Measurements from ENCODE around the gene CDRT4.

Gene CDRT4

GRCh38 chr17:15405058-15405415, 62.4 kb downstream of the CDRT4 start:
- no peaks in the 10 kb centered on the region for H3K4me1 ChIP-seq (ENCODE audit: control insufficient read depth, low read length)
- H3K79me2 ChIP-seq (ENCODE audit: control insufficient read depth, low read length), result no peaks in the 10 kb centered on the region
- H4K20me1 ChIP-seq (ENCODE audit: control insufficient read depth, insufficient read depth, low read depth, low read length), result no peaks in the 10 kb centered on the region
- no peaks in the 10 kb centered on the region for H3K9me2 ChIP-seq (replicated peaks; ENCODE audit: control insufficient read depth, low read length)
- H3K27ac ChIP-seq (ENCODE audit: low read depth, low read length), result no peak overlapping the region
- no peaks in the 10 kb centered on the region for H3K27me3 ChIP-seq (ENCODE audit: control insufficient read depth, low read length)
- no peak overlapping the region for H3K4me3 ChIP-seq (ENCODE audit: low read length)
- no peaks in the 10 kb centered on the region for H3K36me3 ChIP-seq (ENCODE audit: control insufficient read depth, low read length)
- H3K4me2 ChIP-seq (ENCODE audit: low read length), result no peak overlapping the region
- H3K9me3 ChIP-seq (ENCODE audit: control insufficient read depth, insufficient read depth, low read length), result no peaks in the 10 kb centered on the region
- H3F3A ChIP-seq (ENCODE audit: control insufficient read depth, insufficient read depth), result no peaks in the 10 kb centered on the region
- TF ChIP-seq CTCF (IDR thresholded peaks at IDR 0.05; ENCODE audit: low read depth, low read length, poor library complexity, severe bottlenecking) (no peak), EZH2phosphoT487 (IDR thresholded peaks at IDR 0.05; ENCODE audit: borderline replicate concordance, low read length) (no peak)

- Histone ChIP-seq H4K20me1 (ENCODE audit: control insufficient read depth, insufficient read depth, low read depth, low read length) (no peaks in the 10 kb centered on the region), H3K4me1 (ENCODE audit: control insufficient read depth, low read length) (no peaks in the 10 kb centered on the region), H3K79me2 (ENCODE audit: control insufficient read depth, low read length) (no peaks in the 10 kb centered on the region), H3K4me2 (ENCODE audit: low read length) (no peak overlapping the region), H3K4me3 (ENCODE audit: low read length) (no peak overlapping the region), H3K27me3 (ENCODE audit: control insufficient read depth, low read length) (no peaks in the 10 kb centered on the region), H3F3A (ENCODE audit: control insufficient read depth, insufficient read depth) (no peaks in the 10 kb centered on the region), H3K27ac (ENCODE audit: low read depth, low read length) (no peak overlapping the region), H3K9me3 (ENCODE audit: control insufficient read depth, insufficient read depth, low read length) (no peaks in the 10 kb centered on the region), H3K9me2 (replicated peaks; ENCODE audit: control insufficient read depth, low read length) (no peaks in the 10 kb centered on the region), H3K36me3 (ENCODE audit: control insufficient read depth, low read length) (no peaks in the 10 kb centered on the region)
- TF ChIP-seq CTCF (IDR thresholded peaks at IDR 0.05; ENCODE audit: low read depth, low read length, poor library complexity, severe bottlenecking) (no peak), EZH2phosphoT487 (IDR thresholded peaks at IDR 0.05; ENCODE audit: borderline replicate concordance, low read length) (no peak)
These were observed 63.0 kb downstream of the CDRT4 start for GRCh38 chr17:15404106-15405057.

- no peaks in the 10 kb centered on the region for H3K4me1 ChIP-seq (ENCODE audit: control insufficient read depth, low read length)
- no peaks in the 10 kb centered on the region for H3K9me3 ChIP-seq (ENCODE audit: control insufficient read depth, insufficient read depth, low read length)
- H3K36me3 ChIP-seq (ENCODE audit: control insufficient read depth, low read length), result no peaks in the 10 kb centered on the region
- no peaks in the 10 kb centered on the region for H3F3A ChIP-seq (ENCODE audit: control insufficient read depth, insufficient read depth)
- H3K27ac ChIP-seq (ENCODE audit: low read depth, low read length), result no peak overlapping the region
- H3K4me2 ChIP-seq (ENCODE audit: low read length), result no peak overlapping the region
- no peaks in the 10 kb centered on the region for H4K20me1 ChIP-seq (ENCODE audit: control insufficient read depth, insufficient read depth, low read depth, low read length)
- H3K79me2 ChIP-seq (ENCODE audit: control insufficient read depth, low read length), result no peaks in the 10 kb centered on the region
- no peaks in the 10 kb centered on the region for H3K9me2 ChIP-seq (replicated peaks; ENCODE audit: control insufficient read depth, low read length)
- H3K4me3 ChIP-seq (ENCODE audit: low read length), result no peak overlapping the region
- H3K27me3 ChIP-seq (ENCODE audit: control insufficient read depth, low read length), result no peaks in the 10 kb centered on the region
- no peak for TF ChIP-seq CTCF (IDR thresholded peaks at IDR 0.05; ENCODE audit: low read depth, low read length, poor library complexity, severe bottlenecking)
- TF ChIP-seq EZH2phosphoT487 (IDR thresholded peaks at IDR 0.05; ENCODE audit: borderline replicate concordance, low read length), result no peak
These were observed 64.0 kb downstream of the CDRT4 start for GRCh38 chr17:15403276-15403939.
